ENCODE results near the gene FBXW8.

FBXW8 gene

GRCh38 chr12:116958402-116959197 lies 47.9 kb downstream of the FBXW8 start:
- no peak for DNase-seq (ENCODE audit: low read depth)

- no peak for DNase-seq (ENCODE audit: low read depth)
These were observed 48.4 kb downstream of the FBXW8 start for GRCh38 chr12:116959198-116959460.

- no peak for DNase-seq (ENCODE audit: low read depth)
These were observed 49.2 kb downstream of the FBXW8 start for GRCh38 chr12:116959845-116960514.

DNA sequence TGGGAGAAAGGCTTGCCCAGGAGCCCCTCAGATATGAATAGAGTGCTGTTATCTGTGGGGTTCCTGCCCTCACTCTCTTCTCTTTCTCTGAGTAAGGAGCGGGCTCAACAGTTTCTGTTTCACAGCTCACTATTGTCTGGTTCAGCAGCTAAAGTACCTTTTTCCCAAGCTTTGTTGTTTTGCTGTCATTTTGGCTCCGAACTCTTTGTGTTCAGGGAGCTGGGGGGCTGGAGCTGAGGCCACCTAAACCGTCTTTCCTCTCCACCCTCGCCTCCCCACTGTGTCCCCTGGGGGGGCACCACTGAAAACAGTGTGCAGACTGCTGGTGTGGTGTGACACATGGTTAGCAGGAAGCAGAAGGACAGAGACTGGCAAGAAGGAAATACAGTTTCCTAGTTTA lies 51.4 kb downstream of the FBXW8 start:
- no peak for DNase-seq (ENCODE audit: low read depth)

- no peak for DNase-seq (ENCODE audit: low read depth)
These were observed 52.1 kb downstream of the FBXW8 start for GRCh38 chr12:116962783-116963356.

- DNase-seq (ENCODE audit: low read depth), result no peak
These were observed 53.6 kb downstream of the FBXW8 start for GRCh38 chr12:116964054-116965050.

- no peak for DNase-seq (ENCODE audit: low read depth)
These were observed 58.2 kb downstream of the FBXW8 start for GRCh38 chr12:116968986-116969385.

DNA sequence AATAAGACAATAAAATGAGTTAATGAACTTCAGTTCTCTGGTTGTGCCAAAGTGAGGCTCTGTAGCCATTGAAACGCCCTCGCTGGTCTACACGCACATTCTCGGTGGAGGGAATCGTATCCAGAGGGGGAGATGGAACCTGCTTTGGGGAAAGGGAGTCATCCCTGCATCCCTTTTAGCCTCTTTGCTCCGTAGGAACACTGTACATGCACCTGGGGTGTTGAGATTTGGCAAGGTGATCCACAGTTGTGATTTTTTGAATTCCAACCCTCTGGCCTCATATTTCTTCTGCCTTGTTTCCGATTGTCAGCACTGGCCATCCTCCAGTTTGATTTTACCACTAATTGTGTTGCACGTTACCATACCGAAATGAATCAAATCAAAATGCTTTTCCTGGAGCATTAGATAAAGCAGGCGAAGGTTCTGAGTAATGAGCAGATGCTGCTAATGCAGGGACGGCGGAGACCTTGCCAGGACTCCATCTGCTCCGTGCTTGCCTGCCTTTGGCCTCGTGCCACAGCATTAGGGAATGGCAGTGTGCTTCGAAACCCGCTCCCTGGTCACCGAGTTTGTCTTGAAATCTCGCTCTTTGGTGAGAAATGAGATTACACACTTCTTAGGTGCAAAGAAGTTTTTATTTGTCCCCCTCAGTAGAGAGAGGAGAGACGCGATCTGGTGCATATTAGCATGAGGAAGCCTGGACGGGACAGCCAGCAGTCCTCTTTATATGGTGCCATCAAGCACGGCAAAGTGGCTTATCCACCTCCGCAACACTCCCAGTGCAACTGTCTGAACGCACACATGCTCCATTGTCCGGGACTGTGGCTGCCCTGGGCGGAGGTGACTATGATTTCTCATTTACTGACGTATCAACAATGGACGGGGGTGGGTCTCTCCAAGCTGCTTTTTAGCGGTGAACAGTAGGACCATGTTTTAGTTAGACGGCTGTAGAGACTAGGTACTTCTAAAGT lies 59.1 kb downstream of the FBXW8 start:
- peak; percentile 14 for DNase-seq (ENCODE audit: low read depth)

GRCh38 chr12:116971222-116971621 lies 60.5 kb downstream of the FBXW8 start:
- DNase-seq (ENCODE audit: low read depth), result no peak

DNA sequence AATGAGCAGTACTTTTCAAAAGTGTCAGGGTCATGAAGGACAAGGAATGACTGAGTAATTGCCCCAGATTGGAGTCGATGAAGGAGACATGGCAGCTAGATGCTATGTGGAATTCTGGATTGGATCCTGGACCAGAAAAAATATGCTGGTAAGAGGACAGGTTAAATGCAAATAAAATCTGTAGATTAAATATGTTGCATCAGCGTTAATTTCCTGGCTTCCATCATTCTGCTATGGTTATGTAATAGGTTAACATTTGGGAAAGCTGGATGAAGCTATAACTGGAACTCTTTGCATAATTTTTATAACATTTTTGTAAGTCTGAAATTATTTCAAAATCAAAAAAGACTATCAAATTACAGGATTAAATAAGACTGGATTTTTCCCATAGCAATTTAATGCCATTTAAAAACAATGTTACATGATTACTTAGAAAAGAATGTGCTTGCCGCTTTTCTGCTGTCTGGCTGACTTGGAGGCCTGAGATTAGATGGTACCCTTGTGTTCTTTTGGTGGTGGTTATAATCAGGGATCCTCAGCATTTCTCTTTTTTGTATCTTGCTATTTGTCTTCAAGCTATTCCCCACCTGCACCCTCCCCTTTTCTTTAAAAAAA lies 65.1 kb downstream of the FBXW8 start:
- peak; percentile 55 for DNase-seq (ENCODE audit: low read depth)

DNA sequence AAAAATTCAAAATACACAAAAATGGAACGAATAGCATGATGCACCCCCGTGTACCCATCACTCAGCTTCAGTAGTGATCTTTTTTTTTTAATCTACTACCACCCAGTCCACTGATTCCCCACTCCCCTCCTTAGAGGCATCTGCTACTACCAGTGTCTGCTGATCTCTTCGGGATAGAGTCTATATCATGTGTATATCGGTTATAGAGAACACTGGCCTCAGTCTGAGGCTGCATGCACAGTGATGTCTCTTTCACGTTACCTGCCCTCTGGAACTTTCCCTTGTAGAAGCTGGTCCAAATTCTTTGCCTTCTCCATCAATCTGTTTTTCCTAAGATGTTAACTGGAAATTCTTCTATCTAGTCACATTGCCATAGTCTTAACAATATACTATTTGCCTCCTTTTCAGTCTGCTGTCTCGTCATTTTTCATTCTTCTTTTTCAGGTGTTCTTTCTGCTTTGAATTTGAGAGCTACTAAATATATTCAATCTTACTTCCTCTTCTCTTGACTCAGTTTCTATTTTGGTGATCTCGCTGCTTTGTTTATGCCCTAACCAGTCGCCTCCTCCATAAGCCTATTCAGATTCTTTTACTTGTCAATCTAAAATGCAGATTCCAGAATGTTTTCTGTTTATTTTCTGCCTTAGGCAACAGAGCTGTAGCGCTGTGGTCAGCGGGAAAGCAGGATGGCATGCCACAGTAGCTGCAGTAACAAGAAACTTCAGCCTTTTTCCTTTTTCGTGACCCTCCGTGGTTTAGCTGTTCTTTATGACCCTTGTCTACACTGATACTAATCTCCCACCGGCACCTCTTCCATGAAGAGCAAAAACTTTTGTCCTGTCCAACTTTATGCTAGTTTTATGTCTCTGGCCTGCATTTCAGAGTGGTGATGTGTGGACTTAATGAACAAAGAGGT lies 67.0 kb downstream of the FBXW8 start:
- DNase-seq (ENCODE audit: low read depth), result no peak

GRCh38 chr12:116978791-116979508 lies 68.2 kb downstream of the FBXW8 start:
- DNase-seq (ENCODE audit: low read depth), result no peak

- DNase-seq (ENCODE audit: low read depth), result no peak
These were observed 69.3 kb downstream of the FBXW8 start for GRCh38 chr12:116980083-116980482.

GRCh38 chr12:116982791-116983411 lies 72.2 kb downstream of the FBXW8 start:
- peak; percentile 81 for DNase-seq (ENCODE audit: low read depth)

- DNase-seq (ENCODE audit: low read depth), result no peak
These were observed 73.3 kb downstream of the FBXW8 start for GRCh38 chr12:116984098-116984497.

GRCh38 chr12:116990329-116990728 lies 79.6 kb downstream of the FBXW8 start:
- no peak for DNase-seq (ENCODE audit: low read depth)

DNA sequence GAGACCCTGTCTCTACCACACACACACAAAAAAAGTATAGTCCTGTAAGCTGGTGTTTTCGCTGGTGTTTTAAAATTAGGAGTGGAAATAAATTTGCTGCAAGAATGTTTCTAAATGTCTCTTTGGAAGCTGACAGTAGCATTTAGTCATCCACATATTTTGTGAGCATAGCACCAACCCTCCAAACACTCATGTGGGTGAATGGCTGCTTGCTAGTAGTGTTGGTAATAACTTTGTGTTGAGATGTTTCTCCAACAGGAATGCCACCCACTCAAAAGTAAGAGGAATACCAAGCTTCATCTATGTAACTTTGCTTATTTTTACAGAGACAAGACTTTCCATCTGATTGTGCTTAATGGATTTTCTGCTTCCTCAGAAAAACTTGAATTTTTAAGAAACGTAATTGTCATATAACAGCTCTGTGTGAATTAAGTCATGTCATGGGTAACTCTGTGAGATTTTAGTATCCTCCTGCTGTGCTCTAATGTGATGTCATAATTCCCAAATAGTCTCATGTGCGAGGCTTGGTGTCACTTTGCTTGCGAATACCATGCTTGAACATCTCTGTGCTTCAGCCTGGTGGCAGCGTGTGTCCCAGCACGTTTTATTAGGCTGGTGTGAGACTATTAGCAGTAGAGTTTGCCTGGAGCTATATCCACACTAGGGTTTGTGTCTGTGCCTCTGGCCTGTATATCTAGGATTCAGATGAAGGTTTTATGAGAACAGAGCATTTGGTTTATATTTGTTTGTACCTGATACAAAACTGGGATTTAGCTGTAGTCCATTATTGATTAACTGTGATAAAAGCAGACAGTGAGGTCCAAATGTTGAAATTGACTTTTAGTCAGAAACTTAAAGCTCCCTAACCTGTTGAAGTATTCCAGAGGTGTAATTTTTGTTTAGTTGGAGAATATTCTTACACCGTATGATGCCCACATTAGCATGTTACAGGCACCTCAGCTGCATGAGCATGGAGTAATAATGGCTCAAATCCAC lies 80.5 kb downstream of the FBXW8 start:
- no peak for DNase-seq (ENCODE audit: low read depth)

All from fibroblast of gingiva (primary cell).